GM18499 (cell line): ENCODE data around the gene SH3GL3.

Experiments used
- ATAC-seq: cut with Tn5 transposase; IDR thresholded peaks from one replicate; pipeline ENCODE4 v1.9.1; 2021; ENCODE audit warnings: moderate number of reproducible peaks; ENCODE audit not compliant: insufficient read depth, unreplicated experiment

Gene SH3GL3

GRCh38 chr15:83499476-83499875 lies 52.3 kb downstream of the SH3GL3 start:
- no peak for ATAC-seq

DNA sequence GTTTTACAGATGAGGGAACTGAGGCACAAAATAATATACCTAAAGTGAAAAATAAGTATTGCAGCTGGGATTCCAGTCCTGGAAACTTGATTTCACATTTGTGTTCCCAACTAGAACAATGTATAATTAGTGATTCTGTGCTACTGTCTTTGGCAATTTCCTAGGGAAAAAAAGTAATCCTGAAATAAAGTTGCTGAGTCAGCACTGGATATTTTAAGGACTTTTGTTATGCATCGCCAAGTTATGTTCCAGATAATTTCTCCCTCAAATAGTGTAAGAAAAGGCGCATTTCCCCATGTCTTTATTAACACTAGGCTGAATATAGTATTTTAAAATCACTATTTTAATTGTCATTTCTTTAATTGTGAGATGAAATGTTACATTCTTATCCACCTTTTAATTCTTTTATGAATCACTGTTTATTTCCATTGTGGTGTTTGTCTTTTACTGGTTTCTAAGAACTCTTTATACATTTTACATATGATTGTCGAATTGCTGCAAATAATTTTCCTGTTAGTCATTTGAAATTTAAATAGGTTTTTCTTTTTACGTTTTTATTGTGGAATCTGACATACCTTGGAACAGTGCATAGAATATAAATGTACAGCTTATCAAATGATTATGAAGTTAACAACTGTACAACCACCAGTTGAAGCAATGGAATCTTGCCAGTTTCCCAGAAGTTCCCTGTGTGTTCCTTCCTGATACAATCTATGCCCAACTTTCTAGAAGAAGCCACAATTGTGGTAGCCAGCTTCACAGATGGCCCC lies 56.6 kb downstream of the SH3GL3 start:
- no peak for ATAC-seq

- no peak for ATAC-seq
Measured at GRCh38 chr15:83504365-83504764, 57.2 kb downstream of the SH3GL3 start.

DNA sequence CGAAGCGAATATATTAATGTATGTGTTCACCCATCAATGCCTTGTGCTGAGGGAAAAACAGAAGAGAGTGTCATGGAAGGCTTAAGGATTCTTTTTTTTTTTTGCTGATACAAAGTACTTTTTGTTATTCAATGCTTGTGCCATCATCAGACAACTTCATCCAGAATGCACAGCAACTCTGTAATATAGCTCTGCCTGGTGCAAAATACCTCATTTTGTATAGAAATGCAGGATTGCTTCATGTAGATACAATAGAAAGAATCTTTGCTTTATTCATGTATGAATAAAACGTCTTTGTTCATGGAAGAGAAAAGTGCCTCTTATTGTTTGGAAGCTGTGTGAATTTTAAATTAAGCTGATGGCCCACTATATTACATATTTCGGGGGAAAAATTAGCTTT lies 62.9 kb downstream of the SH3GL3 start:
- no peak for ATAC-seq

DNA sequence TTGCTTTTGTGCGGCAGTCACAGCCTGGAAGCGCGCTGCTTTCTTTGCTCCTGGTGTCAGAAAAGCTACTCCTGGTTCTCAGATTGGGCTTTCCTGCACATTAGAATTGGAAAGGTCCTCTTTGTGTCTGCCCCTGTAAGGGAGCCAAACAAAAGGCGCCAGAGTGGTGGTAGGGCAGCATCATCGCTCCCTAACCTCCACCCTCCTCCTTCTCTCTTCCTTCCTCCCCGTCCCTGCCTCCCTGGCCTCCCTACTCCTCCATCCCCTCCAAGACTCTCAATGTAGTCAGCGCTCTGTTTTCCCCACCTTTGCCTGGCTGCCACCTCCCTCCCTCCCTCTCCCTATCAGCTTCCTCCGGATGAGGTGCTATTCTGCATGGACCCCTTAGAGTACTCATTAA lies 65.3 kb downstream of the SH3GL3 start:
- ATAC-seq, result no peak

DNA sequence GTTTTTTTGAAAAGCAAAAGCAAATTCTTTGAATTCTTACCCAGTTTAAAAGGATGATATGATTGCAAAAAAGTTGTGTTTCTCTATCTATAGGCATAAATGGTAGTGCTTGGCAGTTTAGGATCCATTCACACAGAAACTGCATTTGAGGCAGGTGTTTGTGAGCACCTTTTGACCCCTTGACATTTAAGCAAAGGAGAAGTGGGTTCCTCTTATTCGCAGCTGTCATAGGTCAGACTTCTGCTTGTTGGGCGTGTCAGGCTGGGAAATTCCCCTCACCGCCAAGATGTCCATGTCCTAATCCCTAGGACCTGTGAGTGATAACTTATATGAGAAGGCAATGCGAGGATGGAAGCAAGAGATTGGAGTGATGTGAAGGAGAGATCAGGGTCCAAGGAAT lies 67.4 kb downstream of the SH3GL3 start:
- ATAC-seq, result no peak

- no peak for ATAC-seq
Measured at GRCh38 chr15:83515164-83515563, 68.0 kb downstream of the SH3GL3 start.

DNA sequence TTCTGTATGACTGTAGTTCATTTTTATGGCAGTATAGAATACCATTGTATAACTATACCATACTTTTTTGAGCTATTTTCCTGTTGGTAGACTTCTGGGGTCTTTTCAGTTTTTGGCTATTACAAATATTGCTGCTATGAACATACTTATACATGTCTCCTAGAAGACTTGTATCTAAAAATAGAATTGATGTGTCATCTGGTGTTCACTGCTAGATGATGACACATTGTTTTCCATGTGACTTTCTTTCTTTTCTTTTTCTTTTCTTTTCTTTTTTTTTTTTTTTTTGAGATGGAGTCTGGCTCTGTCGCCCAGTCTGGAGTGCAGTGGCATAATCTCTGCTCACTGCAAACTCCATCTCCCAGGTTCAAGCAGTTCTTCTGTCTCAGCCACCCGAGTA lies 69.8 kb downstream of the SH3GL3 start:
- ATAC-seq, result no peak

GRCh38 chr15:83526319-83526718 lies 79.2 kb downstream of the SH3GL3 start:
- no peak for ATAC-seq

GRCh38 chr15:83533410-83533962 lies 86.3 kb downstream of the SH3GL3 start:
- ATAC-seq, result no peak

DNA sequence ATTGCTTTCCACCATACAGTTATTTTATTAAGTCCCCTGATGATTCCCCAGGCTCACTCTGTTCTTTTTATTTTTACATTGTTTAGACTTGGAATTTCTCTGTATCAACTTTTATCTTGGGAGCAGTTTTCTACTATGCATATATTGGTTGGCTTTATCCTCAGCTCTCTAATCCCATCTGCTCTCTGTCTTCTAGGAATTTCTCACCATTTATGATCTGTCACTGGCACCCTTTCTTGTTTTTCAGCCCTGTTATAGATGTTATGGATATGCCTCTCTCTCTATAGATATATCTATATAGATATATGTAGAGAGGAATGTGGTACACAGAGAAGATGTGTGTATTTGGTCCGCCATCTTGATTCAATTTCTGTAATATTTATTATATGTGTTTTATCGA lies 90.5 kb downstream of the SH3GL3 start:
- no peak for ATAC-seq

DNA sequence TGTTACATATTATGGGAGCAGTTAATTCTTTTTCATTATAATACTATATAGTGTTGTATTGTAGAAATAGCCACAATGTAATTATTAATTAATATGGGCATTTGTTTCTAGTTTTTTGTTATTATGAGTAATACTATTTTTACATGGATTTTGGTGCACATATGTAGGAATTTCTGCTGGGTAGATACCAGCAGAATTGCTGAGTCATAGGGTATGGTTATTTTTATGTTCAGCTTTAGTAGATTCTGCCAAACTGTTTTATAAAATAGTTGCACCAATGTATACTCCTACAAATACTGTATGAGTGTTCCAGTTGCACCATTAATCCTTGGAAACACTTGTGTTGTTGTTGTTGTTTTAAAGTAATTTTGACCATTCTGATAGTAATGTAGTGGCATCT lies 91.5 kb downstream of the SH3GL3 start:
- no peak for ATAC-seq

DNA sequence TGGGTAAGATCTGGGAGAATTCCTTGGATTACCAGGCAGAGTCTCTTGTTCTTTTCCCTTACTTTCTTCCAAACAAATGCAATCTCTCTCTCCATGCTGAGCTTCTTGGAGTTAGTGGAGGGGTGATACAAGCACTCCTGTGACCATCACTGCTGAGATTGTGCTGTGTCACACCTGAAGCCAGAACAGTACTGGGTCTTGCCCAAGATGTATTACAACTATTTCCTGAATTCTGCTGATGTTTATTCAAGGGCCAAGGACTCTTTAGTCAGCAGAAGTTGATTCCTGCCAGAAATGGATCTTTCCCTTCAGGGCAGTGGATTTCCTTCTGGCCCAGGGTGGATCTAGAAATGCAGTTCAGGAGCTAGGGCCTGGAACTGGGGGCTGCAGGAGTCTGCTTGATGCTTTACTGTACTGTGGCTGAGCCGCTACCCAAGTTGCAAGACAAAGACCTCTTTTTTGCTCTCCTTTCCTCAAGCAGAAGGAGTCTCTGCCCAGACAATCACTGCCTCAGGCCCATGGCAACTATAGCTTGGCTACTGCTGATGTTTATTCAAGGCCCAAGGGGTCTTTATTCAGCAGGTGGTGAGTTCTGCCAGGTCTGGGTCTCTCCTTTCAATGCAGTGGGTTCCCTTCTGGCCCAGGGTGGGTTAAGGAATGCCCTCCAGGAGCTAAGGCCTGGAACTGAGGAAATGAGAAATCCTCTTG lies 98.8 kb downstream of the SH3GL3 start:
- no peak for ATAC-seq

- ATAC-seq, result no peak
Measured at GRCh38 chr15:83546512-83546888, 99.4 kb downstream of the SH3GL3 start.

DNA sequence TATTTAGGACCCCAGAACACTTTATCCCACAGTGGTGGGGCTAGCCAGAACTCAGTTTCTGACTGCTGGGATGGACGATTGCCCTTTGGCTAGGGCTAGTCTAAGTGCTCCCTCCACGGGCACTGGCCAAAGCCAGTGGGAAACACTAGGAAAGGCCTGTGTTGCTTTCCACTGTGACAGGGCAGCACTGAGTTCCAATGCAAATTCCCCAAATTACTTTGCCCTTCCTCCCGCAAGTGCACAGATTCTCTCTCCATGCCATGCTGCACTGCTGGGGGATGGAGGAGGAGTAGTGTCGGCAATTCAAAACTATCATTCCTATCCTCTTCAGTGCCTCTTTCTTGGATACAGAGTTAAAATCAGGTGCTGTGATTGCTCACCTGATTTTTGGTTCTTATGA lies 100.0 kb downstream of the SH3GL3 start:
- no peak for ATAC-seq

DNA sequence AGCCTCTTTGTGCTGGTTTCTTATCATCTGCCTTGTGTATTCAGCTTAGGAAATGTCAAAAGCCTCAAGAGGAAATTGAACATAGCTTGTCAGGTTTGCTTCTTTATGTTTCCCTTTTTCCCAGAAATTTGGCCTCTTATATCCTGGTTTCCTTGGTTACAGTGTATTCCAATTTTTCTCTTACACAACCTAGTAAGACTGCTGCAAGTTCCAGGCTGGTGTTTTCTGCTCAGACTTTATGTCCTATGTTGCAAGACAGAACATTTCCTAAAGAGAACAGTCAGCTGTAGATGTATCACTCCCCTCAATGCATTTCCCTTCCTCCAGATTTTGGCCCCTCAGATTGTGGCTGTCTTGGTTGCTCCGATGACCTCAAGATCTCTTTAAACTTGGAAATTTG lies 102.5 kb downstream of the SH3GL3 start:
- no peak for ATAC-seq

GRCh38 chr15:83554558-83554957 lies 107.4 kb downstream of the SH3GL3 start:
- ATAC-seq, result no peak

DNA sequence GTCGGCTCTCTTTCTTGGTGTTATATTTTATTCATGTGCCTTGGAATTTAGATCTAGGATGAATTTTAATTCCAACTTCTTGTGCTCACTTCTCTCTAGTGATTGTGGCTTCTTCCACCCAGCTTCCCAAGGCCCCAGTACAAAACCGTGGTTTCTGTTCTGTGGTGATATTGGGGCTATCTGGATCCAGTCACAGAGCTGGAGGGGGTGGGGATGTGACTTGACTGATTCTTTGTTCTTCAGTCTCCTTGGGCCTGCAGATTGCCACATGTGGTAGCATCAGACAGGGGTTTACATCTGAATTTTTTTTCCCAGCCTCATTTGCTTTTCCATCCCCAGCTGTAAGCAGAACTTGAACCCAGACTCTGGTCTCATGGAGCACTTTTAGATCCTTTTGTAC lies 108.2 kb downstream of the SH3GL3 start:
- ATAC-seq, result no peak

GRCh38 chr15:83556068-83556467 lies 108.9 kb downstream of the SH3GL3 start:
- no peak for ATAC-seq

GRCh38 chr15:83556754-83557153 lies 109.6 kb downstream of the SH3GL3 start:
- no peak for ATAC-seq

DNA sequence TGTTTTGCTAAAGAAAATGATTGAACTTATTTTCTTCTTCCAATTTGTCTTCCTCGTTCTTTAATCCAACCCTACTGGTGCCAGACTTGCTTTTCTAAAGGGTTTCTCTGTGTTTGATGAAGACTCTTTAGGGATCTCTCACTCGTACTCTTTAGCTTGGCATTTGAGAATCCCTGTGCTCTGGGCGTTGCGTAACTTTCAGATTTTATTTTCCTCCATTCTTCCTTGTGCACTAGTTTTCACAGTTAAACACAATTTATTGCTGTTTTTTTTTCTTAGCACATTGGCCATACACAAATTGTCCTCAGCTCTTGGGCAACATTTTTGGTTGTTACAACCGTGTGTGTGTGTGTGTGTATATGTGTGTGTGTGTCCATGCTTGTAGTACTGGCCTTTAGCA lies 111.0 kb downstream of the SH3GL3 start:
- no peak for ATAC-seq
